ENCODE data around the gene WDR91. TPM values are rescaled to one million over a fixed set of nuclear protein-coding genes. Genes with fewer than 3 reads are reported as not detected.
A peak's percentile ranks its signal among the peaks of the same experiment; 100 is the strongest.

WDR91 gene
- total RNA-seq, 1 experiment from 2014 or later, result 10.1 TPM

DNA sequence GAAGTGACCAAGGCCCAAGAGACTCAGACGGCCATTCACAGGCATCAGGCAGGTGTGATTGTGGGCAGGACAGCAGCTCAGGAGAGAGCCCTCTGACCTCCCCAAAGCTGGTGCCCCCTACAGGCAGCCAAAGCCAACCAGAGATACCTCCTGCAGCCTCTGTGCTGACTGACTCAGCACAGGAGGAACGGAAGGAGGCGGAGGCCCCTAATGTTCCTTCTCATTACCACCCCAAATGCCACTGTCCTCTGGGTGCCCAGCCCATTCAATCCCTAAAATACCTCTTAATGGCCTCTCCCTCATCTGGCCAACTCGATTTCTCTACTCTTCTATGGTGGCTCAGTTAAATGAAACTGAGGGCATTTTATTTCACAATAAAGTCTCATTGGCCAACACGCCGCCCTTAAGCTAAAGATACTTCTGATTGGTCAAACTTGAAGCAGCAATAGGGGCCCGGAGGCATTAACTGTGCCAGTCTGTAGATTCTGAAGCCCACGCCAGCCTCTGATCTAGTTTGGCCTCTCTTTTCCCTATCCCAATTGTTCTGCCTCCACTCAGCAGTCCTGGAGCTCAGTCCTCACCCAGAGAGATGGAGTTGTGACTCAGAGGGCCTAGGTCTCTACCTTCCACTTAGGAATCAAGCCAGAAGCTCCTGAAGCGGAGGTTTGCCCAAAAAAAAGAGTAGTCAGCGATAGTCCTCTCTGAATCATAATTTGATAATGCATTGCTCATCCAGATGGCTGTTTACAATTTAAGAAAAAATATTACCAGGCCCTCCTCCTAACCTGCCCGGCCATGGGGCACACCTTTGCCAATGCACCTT, 42.0 kb downstream of the WDR91 start (continued):
- no peak for TF ChIP-seq TCF7L2 (IDR thresholded peaks at IDR 0.05; ENCODE audit: borderline replicate concordance, extremely low read depth, insufficient read depth, insufficient read length)
- peak; percentile 77 for TF ChIP-seq CBX3 (IDR thresholded peaks at IDR 0.05; ENCODE audit: low read depth)
- TF ChIP-seq POLR2A (IDR thresholded peaks at IDR 0.05; ENCODE audit: borderline replicate concordance, extremely low read depth, insufficient read depth, insufficient read length), result no peak
- no peak for TF ChIP-seq EZH2phosphoT487 (IDR thresholded peaks at IDR 0.05; ENCODE audit: borderline replicate concordance)
- TF ChIP-seq JUND (IDR thresholded peaks at IDR 0.05), result no peak
- TF ChIP-seq CEBPB (IDR thresholded peaks at IDR 0.05; ENCODE audit: low read depth), result no peak

DNA sequence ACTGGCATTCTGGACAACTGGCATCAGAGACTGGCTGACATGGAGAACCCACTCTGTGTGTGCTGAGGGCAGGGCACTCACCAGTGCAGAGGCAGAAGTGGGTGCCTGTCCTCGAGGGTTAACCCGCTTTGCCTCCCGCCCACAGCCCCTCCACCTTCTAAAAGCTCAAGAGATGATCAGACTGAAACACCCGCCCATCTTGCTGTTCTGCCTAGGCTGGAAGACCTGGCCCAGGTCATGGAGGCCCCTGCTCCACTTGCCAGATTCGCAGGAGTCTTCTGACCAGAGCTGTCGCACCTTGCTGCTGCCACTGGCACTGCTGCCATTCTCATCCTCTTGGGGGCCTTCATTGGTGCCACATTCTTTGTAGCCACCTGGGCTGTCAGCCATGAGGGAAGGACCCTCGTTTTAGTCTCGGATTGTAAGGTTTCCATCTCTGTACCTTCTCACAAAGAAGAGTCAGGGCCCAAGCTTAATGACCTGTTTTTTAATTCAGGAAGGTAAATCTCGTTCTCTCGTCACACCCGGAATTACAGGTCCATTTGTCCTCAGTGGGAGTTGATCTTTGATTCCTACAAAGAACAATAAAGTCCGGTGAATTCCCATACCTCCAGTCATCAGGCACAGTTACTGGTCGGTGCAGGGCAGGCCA, 42.7 kb downstream of the WDR91 start:
- intact Hi-C loops (cut with micrococcal nuclease), result loop anchor here (1.0 to 10.0 kb wide), 3 partner anchors 182 to 474 kb away; partner anchors contain the start of gene AGBL3
- ChIA-PET POLR2A (interaction anchor here (1.0 to 1.5 kb wide), 3 partner anchors 8 to 183 kb away, joined by 3 to 12 read pairs (median 4); partner anchors contain the start of gene AGBL3), CTCF (interaction anchor here (0.9 to 1.9 kb wide), 11 partner anchors 8 to 536 kb away, joined by 3 to 25 read pairs (median 4); partner anchors contain the start of gene AGBL3), RAD21 (ENCODE audit: low non-redundant PET in 1 of 2, low total read pairs in 2 of 2, uncharacterized antibody in 2 of 2, unreplicated experiment in 2 of 2) (interaction anchor here in 1 of 2 experiments (1.3 kb wide), 1 partner anchor 182 kb away, joined by 3 read pairs; the partner anchor contains the start of gene AGBL3)
- Histone ChIP-seq H3K9me3 (ENCODE audit: control insufficient read depth in 1 of 2, insufficient read depth in 1 of 2, low read depth in 1 of 2, low read length in 2 of 2) (no peaks in the 10 kb centered on the region), H3K27ac (ENCODE audit: low read depth, low read length) (peak overlapping the region; percentile 14; the same call in 1 of the 2 replicates), H4K20me1 (ENCODE audit: insufficient read depth) (peaks cover 3% of the 10 kb centered on the region; the same call in 1 of the 2 replicates), H3K4me1 (ENCODE audit: control insufficient read depth in 1 of 2, insufficient read depth in 2 of 2, low read length in 2 of 2) (peaks cover 0 to 18% of the 10 kb centered on the region in 2 experiments; a peak in 2 of 4 replicates), H3K4me2 (ENCODE audit: low read length) (peak overlapping the region; percentile 98), H3K9me2 (ENCODE audit: insufficient read depth) (no peaks in the 10 kb centered on the region), H2AFZ (ENCODE audit: low read depth, low read length, poor library complexity, severe bottlenecking) (no peak overlapping the region), H3K36me3 (ENCODE audit: control insufficient read depth in 1 of 2, insufficient read depth in 2 of 2, low read length in 2 of 2) (peaks cover 7 to 40% of the 10 kb centered on the region in 2 experiments; a peak in 2 of 4 replicates), H3K4me3 (replicated peaks in 1 of 2; ENCODE audit: low read depth in 1 of 2, low read length in 2 of 2) (peak overlapping the region; percentile 81 to 83; a peak in 3 of 4 replicates), H3K27me3 (ENCODE audit: insufficient read depth, low read length) (no peaks in the 10 kb centered on the region), H3K9ac (ENCODE audit: low read length) (peak overlapping the region; percentile 93; the same call in 1 of the 2 replicates), H3K79me2 (ENCODE audit: insufficient read depth, low read length) (peaks cover 29% of the 10 kb centered on the region)
- ATAC-seq (no peak), DNase-seq (ENCODE audit: low read depth, low spot score) (no peak)
- TF ChIP-seq ZFX (IDR thresholded peaks at IDR 0.05), result no peak
- no peak for TF ChIP-seq CBX3 (IDR thresholded peaks at IDR 0.05; ENCODE audit: low read depth)
- no peak for TF ChIP-seq POLR2A (IDR thresholded peaks at IDR 0.05; ENCODE audit: borderline replicate concordance, extremely low read depth, insufficient read depth, insufficient read length)
- BruUV-seq (replicated peaks), result no TSS peak
